ENCODE measurements around the gene HCFC1R1. TPM values are rescaled to one million over a fixed set of nuclear protein-coding genes. Genes with fewer than 3 reads are reported as not detected.

HCFC1R1 gene
- total RNA-seq, 2 donors from 2014 or later: 49.8 to 59.1 TPM

DNA sequence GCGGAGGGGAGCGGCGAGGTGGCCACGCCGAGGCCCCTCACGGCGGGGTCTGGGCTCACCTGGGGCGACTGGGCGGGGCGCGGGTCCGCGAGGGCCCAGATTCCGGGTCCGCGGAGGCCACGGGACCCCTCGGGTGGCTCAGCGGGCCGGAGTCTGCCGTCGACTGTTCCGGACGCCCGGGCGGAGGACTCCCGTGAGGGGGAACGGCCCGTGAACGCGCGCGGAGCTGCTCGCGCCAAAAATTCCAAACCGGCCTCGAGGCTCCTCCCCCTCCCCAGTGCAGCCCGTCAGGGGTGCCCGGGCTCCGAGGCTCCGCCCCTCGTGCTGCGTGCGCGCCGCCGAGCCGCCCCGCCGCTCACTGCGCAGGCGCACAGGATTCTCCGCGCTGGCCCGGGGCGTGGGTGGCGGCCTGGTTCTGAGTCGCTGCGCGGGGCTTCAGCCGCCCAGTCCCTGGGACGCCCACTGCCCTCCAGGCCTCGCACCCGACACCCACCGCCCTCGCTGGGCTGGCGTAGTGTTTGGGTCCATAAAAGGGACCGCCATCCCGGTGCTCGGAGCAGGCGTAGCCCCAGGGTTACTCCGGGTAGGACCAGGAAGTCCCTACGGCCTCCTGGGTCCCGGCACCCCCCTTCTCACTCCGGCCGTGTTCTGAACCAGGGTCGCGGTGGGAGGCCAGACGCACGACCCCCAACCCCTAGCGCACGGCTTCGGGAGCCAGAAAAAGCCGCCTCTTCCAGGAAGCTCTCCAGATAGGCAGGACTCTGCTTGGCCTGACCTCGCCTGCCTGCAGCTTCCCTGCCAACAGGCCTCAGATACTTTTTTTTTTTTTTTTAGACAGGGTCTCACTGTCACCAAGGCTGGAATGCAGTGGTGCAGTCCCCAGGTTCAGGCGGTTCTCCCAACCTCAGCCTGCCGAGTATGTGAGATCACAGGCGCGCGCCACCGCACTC, 43.2 kb downstream of the HCFC1R1 start, which contains the start of gene PKMYT1:
Gene PKMYT1 (minus strand): TSS at position 220 of the 950 bp plus-strand sequence. CDS start 789 bp downstream, outside the sequence.
- H3K27ac ChIP-seq (ENCODE audit: low read depth, low read length): peak within 1 kb of the TSS; percentile 29
- H3K4me3 Mint-ChIP-seq: peak within 1 kb of the TSS; percentile 77
- WGBS, 2 experiments (ENCODE audit: insufficient coverage in 1 of 2, insufficient read length in 1 of 2): 4 to 11% methylated on average over 45 to 91 of the region's 91 CpGs
- no peaks in the 10 kb centered on the region for H3K9me3 ChIP-seq (ENCODE audit: control insufficient read depth, low read length)
- peaks cover 6% of the 10 kb centered on the region for H3K36me3 Mint-ChIP-seq (ENCODE audit: low read depth)
- peak within 1 kb of the TSS; percentile 67 for H3K9ac ChIP-seq (ENCODE audit: extremely low read depth, low read length, poor library complexity, severe bottlenecking)
- H3K27me3 ChIP-seq (ENCODE audit: control insufficient read depth, insufficient read depth, low read length, poor library complexity, severe bottlenecking): no peaks in the 10 kb centered on the region
- H3K27ac Mint-ChIP-seq: peak within 1 kb of the TSS; percentile 93
- no peaks in the 10 kb centered on the region for H3K27me3 Mint-ChIP-seq (ENCODE audit: insufficient read depth)
- peak within 1 kb of the TSS; percentile 85 for H3K4me3 ChIP-seq (ENCODE audit: low read length)
- peaks cover 25% of the 10 kb centered on the region for H3K4me1 Mint-ChIP-seq
- H3K4me1 ChIP-seq (ENCODE audit: control insufficient read depth, insufficient read depth, low read length): peaks cover 3% of the 10 kb centered on the region
- no peaks in the 10 kb centered on the region for H3K9me3 Mint-ChIP-seq
- peaks cover 24% of the 10 kb centered on the region for H3K36me3 ChIP-seq (ENCODE audit: control insufficient read depth, insufficient read depth, low read length)
- TF ChIP-seq, protein P1, sequence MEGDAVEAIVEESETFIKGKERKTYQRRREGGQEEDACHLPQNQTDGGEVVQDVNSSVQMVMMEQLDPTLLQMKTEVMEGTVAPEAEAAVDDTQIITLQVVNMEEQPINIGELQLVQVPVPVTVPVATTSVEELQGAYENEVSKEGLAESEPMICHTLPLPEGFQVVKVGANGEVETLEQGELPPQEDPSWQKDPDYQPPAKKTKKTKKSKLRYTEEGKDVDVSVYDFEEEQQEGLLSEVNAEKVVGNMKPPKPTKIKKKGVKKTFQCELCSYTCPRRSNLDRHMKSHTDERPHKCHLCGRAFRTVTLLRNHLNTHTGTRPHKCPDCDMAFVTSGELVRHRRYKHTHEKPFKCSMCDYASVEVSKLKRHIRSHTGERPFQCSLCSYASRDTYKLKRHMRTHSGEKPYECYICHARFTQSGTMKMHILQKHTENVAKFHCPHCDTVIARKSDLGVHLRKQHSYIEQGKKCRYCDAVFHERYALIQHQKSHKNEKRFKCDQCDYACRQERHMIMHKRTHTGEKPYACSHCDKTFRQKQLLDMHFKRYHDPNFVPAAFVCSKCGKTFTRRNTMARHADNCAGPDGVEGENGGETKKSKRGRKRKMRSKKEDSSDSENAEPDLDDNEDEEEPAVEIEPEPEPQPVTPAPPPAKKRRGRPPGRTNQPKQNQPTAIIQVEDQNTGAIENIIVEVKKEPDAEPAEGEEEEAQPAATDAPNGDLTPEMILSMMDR (conservative IDR thresholded peaks at IDR 0.05): no peak
- DNase-seq: peak; percentile 95

- Mint-ChIP-seq H3K27ac (peak overlapping the region; percentile 87), H3K4me1 (peaks cover 25% of the 10 kb centered on the region), H3K9me3 (no peaks in the 10 kb centered on the region), H3K36me3 (ENCODE audit: low read depth) (peaks cover 6% of the 10 kb centered on the region), H3K4me3 (peak overlapping the region; percentile 77), H3K27me3 (ENCODE audit: insufficient read depth) (no peaks in the 10 kb centered on the region)
- Histone ChIP-seq H3K27me3 (ENCODE audit: control insufficient read depth, insufficient read depth, low read length, poor library complexity, severe bottlenecking) (no peaks in the 10 kb centered on the region), H3K4me1 (ENCODE audit: control insufficient read depth, insufficient read depth, low read length) (peaks cover 3% of the 10 kb centered on the region), H3K4me3 (ENCODE audit: low read length) (peak overlapping the region; percentile 85), H3K9ac (ENCODE audit: extremely low read depth, low read length, poor library complexity, severe bottlenecking) (peak overlapping the region; percentile 67), H3K9me3 (ENCODE audit: control insufficient read depth, low read length) (no peaks in the 10 kb centered on the region), H3K27ac (ENCODE audit: low read depth, low read length) (no peak overlapping the region), H3K36me3 (ENCODE audit: control insufficient read depth, insufficient read depth, low read length) (peaks cover 29% of the 10 kb centered on the region)
- 9 to 19% methylated on average over 8 to 43 of the region's 43 CpGs for WGBS, 2 experiments (ENCODE audit: insufficient coverage in 1 of 2, insufficient read length in 1 of 2)
- DNase-seq: peak; percentile 83
- TF ChIP-seq, protein P1 (conservative IDR thresholded peaks at IDR 0.05): no peak
Observed at GRCh38 chr16:2979669-2980226, 44.0 kb downstream of the HCFC1R1 start.

GRCh38 chr16:2977440-2977839, 46.3 kb downstream of the HCFC1R1 start:
- Histone ChIP-seq H3K4me3 (ENCODE audit: low read length) (no peak overlapping the region), H3K9ac (ENCODE audit: extremely low read depth, low read length, poor library complexity, severe bottlenecking) (no peak overlapping the region), H3K36me3 (ENCODE audit: control insufficient read depth, insufficient read depth, low read length) (peaks cover 29% of the 10 kb centered on the region), H3K27me3 (ENCODE audit: control insufficient read depth, insufficient read depth, low read length, poor library complexity, severe bottlenecking) (no peaks in the 10 kb centered on the region), H3K27ac (ENCODE audit: low read depth, low read length) (no peak overlapping the region), H3K4me1 (ENCODE audit: control insufficient read depth, insufficient read depth, low read length) (peaks cover 3% of the 10 kb centered on the region), H3K9me3 (ENCODE audit: control insufficient read depth, low read length) (no peaks in the 10 kb centered on the region)
- no peaks in the 10 kb centered on the region for H3K9me3 Mint-ChIP-seq
- 93 to 95% methylated on average over 5 to 6 of the region's 6 CpGs for WGBS, 2 experiments (ENCODE audit: insufficient coverage in 1 of 2, insufficient read length in 1 of 2)
- no peaks in the 10 kb centered on the region for H3K27me3 Mint-ChIP-seq (ENCODE audit: insufficient read depth)
- no peak overlapping the region for H3K4me3 Mint-ChIP-seq
- DNase-seq: no peak
- peaks cover 10% of the 10 kb centered on the region for H3K36me3 Mint-ChIP-seq (ENCODE audit: low read depth)
- TF ChIP-seq, protein P1 (conservative IDR thresholded peaks at IDR 0.05): no peak
- peaks cover 19% of the 10 kb centered on the region for H3K4me1 Mint-ChIP-seq
- H3K27ac Mint-ChIP-seq: no peak overlapping the region
